Glutamatergic neuron (in vitro differentiated cells): ENCODE data around the gene EVI2A. TPM values are rescaled to one million over a fixed set of nuclear protein-coding genes. Genes with fewer than 3 reads are reported as not detected.
"Not testable (repeated sequence)": the region's sequence is repeated elsewhere in the genome, so short reads cannot be mapped to it uniquely, and the experiment has no call there.

Experiments used
- DNase-seq: peaks from one replicate; pipeline ENCODE4 v3.0.0; 2022
- H3K27ac Mint-ChIP-seq: one replicate; pipeline ENCODE4 v1.8.0; 2020; ENCODE audit warnings: mild to moderate bottlenecking, mixed read lengths, inconsistent platforms; ENCODE audit not compliant: unreplicated experiment
- H3K27me3 Mint-ChIP-seq: one replicate; pipeline ENCODE4 v1.8.0; 2020; ENCODE audit warnings: mild to moderate bottlenecking, moderate library complexity, mixed read lengths, inconsistent platforms; ENCODE audit not compliant: unreplicated experiment
- H3K36me3 Mint-ChIP-seq: one replicate; pipeline ENCODE4 v1.8.0; 2020; ENCODE audit warnings: mild to moderate bottlenecking, mixed read lengths, inconsistent platforms; ENCODE audit not compliant: unreplicated experiment
- H3K4me1 Mint-ChIP-seq: one replicate; pipeline ENCODE4 v1.8.0; 2020; ENCODE audit warnings: mild to moderate bottlenecking, low read depth, mixed read lengths, inconsistent platforms; ENCODE audit not compliant: unreplicated experiment
- H3K4me3 Mint-ChIP-seq: one replicate; pipeline ENCODE4 v1.8.0; 2020; ENCODE audit warnings: mild to moderate bottlenecking, mixed read lengths, inconsistent platforms; ENCODE audit not compliant: unreplicated experiment
- H3K9me3 Mint-ChIP-seq: one replicate; pipeline ENCODE4 v1.8.0; 2020; ENCODE audit warnings: mild to moderate bottlenecking, moderate library complexity, mixed read lengths, inconsistent platforms; ENCODE audit not compliant: unreplicated experiment
- total RNA-seq: library from RNA; stranded (reverse); fragmentation: NEBNext Ultra II Directional; extraction: Animal tissue kit (Norgen Biotek cat#: 25700); gene quantifications from one replicate; pipeline ENCODE4 v1.2.1, GENCODE V29; 2021; ENCODE audit not compliant: unreplicated experiment
- TF ChIP-seq, protein P1 (sequence below): fragments of 200-600 bp; sonication (generic); IDR thresholded peaks from one replicate; pipeline ENCODE4 v1.5.0; 2021; ENCODE audit not compliant: partially characterized antibody, unreplicated experiment

The EVI2A gene
- total RNA-seq, 1 donor from 2014 or later: not detected

DNA sequence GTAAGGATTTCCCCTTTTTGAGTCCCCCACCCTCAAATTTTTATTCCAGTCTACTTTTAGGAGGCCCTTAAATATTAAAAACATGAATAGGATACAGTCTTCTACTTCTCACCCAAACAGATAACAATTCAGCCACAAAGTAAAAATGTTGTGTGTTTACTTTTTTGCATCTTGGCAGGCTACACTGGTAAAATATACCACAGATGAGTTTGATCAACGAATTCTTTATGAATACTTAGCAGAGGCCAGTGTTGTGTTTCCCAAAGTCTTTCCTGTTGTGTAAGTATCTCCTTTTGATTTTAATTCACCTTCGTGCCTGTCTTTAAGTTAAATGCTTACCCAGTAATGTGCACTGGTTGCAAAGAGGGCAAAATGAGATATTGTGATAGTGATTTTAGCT lies 35.7 kb upstream of the EVI2A start:
- no peaks in the 10 kb centered on the region for H3K27me3 Mint-ChIP-seq
- H3K9me3 Mint-ChIP-seq: no peaks in the 10 kb centered on the region
- no peak for DNase-seq
- TF ChIP-seq, protein P1, sequence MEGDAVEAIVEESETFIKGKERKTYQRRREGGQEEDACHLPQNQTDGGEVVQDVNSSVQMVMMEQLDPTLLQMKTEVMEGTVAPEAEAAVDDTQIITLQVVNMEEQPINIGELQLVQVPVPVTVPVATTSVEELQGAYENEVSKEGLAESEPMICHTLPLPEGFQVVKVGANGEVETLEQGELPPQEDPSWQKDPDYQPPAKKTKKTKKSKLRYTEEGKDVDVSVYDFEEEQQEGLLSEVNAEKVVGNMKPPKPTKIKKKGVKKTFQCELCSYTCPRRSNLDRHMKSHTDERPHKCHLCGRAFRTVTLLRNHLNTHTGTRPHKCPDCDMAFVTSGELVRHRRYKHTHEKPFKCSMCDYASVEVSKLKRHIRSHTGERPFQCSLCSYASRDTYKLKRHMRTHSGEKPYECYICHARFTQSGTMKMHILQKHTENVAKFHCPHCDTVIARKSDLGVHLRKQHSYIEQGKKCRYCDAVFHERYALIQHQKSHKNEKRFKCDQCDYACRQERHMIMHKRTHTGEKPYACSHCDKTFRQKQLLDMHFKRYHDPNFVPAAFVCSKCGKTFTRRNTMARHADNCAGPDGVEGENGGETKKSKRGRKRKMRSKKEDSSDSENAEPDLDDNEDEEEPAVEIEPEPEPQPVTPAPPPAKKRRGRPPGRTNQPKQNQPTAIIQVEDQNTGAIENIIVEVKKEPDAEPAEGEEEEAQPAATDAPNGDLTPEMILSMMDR: no peak
- H3K4me1 Mint-ChIP-seq: peaks cover 1% of the 10 kb centered on the region
- H3K36me3 Mint-ChIP-seq: no peaks in the 10 kb centered on the region
- no peak overlapping the region for H3K27ac Mint-ChIP-seq
- no peak overlapping the region for H3K4me3 Mint-ChIP-seq

DNA sequence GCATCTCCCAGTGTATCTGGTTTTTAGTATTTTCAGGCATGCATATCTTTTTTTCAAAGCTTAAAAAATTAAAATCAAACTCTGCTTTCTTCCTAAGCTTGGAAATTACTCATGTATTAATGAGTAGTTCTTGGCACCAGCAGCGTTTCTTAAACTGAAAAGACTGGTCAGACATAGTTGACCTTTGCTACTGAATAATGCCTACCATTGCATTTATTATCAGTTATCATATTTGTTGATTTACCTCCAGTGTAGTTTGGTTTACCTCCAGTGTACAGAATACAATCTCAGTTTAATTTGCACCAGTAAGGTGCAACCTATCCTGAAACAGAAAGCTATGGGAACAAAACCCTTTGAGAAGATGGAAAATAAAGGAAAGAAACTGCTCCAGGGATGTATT lies 34.5 kb upstream of the EVI2A start:
- H3K4me1 Mint-ChIP-seq: peaks cover 1% of the 10 kb centered on the region
- DNase-seq: no peak
- no peak overlapping the region for H3K4me3 Mint-ChIP-seq
- H3K27me3 Mint-ChIP-seq: no peaks in the 10 kb centered on the region
- H3K9me3 Mint-ChIP-seq: no peaks in the 10 kb centered on the region
- H3K27ac Mint-ChIP-seq: no peak overlapping the region
- no peaks in the 10 kb centered on the region for H3K36me3 Mint-ChIP-seq
- TF ChIP-seq, protein P1: no peak

DNA sequence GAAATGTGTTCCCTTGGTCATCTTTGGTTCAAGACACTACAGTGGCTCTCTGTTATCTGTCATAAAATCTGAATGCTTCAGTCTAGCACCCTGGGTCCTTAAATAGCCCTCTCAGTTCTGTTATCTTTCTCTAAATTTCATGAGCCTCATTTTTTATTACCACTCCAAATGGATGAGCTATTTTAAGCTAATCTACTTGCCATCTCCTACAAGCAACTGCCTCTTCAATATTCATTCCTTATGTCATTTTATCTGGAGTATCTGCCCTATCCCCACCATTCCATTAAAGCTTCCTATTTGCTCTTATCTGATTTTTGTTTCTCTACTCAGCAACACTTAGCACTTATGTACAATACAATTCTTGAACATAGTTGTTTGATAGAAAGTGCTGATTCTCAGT lies 28.0 kb upstream of the EVI2A start:
- Mint-ChIP-seq H3K27ac (no peak overlapping the region), H3K27me3 (no peaks in the 10 kb centered on the region), H3K4me3 (no peak overlapping the region), H3K36me3 (no peaks in the 10 kb centered on the region), H3K9me3 (no peaks in the 10 kb centered on the region), H3K4me1 (no peaks in the 10 kb centered on the region)
- TF ChIP-seq, protein P1: no peak
- DNase-seq: no peak

DNA sequence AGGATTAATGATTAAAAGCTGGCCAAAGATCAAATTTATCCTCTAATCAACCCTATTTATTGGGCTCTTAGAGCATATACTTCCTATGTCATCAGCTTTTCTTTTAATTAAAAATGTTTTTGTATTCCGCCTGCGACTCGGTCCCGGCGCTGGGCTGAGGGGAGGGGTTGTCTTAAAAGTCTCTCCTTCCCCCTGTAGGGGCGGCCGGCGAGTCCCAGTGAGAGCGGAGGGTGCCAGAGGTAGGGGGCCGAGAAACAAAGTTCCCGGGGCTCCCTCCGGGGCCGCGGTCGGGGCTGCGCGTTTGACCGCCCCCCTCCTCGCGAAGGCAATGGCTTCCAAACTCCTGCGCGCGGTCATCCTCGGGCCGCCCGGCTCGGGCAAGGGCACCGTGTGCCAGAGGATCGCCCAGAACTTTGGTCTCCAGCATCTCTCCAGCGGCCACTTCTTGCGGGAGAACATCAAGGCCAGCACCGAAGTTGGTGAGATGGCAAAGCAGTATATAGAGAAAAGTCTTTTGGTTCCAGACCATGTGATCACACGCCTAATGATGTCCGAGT lies 23.8 kb upstream of the EVI2A start:
- H3K4me3 Mint-ChIP-seq, H3K27ac Mint-ChIP-seq, H3K36me3 Mint-ChIP-seq, H3K27me3 Mint-ChIP-seq, H3K9me3 Mint-ChIP-seq, H3K4me1 Mint-ChIP-seq, DNase-seq: not testable (repeated sequence)

DNA sequence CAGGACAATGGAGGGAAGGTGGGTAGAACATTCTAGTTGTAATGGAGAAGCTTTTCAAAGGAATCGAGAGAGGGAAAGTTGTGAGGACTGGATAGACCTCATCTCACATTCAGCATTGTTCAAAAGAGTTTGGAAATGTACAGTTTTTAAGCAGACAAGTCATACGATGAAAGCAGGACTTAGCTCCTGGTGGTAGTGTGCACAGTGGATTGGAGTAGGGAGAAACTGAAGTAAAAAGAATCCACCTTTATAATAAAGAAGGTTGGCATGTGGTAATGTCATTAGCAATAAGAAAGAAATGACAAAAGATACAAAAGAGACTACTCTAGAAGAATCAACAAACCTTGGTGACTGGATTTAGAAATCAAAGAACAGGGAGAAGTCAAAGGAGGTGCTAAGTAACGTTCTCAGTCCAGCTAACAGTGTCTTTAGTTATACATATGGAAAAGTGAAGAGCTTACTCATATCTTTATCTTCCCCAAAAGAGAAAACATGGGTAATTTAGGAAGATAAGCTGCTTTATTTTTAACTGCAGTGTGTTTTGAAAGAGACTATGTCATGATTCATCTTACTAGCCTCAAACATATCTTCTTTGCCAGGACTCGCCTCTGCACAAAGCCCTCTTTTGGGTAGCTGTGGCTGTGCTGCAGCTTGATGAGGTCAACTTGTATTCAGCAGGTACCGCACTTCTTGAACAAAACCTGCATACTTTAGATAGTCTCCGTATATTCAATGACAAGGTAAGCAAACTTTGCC lies 18.7 kb upstream of the EVI2A start:
- no peak for DNase-seq
- no peak overlapping the region for H3K4me3 Mint-ChIP-seq
- TF ChIP-seq, protein P1: no peak
- H3K4me1 Mint-ChIP-seq: no peaks in the 10 kb centered on the region
- H3K36me3 Mint-ChIP-seq: peaks cover 4% of the 10 kb centered on the region
- no peak overlapping the region for H3K27ac Mint-ChIP-seq
- no peaks in the 10 kb centered on the region for H3K9me3 Mint-ChIP-seq
- peaks cover 3% of the 10 kb centered on the region for H3K27me3 Mint-ChIP-seq
